Endothelial cell of umbilical vein (primary cell): ENCODE data around the gene RAB3GAP1. TPM values are rescaled to one million over a fixed set of nuclear protein-coding genes. Genes with fewer than 3 reads are reported as not detected.

Experiments
- BruUV-seq: library from RNA; stranded (reverse); fragments of 400-500 nt; replicated peaks from 2 replicates; lab custom pipeline; 2021; lab: Mats Ljungman, UMichigan
- CTCF ChIA-PET: fragments of 300-600, 350-600 bp; sonication (Branson Sonifier 250); formaldehyde crosslinking; loops from one replicate; lab custom pipeline; 2021; ENCODE audit warnings: antibody characterized with exemption, inconsistent platforms; lab: Charles Lee
- POLR2A ChIA-PET: fragments of 300-600, 350-600 bp; sonication (Branson Sonifier 250); formaldehyde crosslinking; loops from one replicate; lab custom pipeline; 2021; ENCODE audit warnings: antibody characterized with exemption, inconsistent platforms; lab: Charles Lee
- DNase-seq: peaks from one replicate; pipeline ENCODE4 v3.0.0-alpha.2; 2011; ENCODE audit warnings: low read depth, low spot score
- FAIRE-seq: peaks from 2 replicates; lab custom pipeline; 2011; peaks lifted over from hg19 to GRCh38; lab: Jason Lieb, UNC
- H2AFZ ChIP-seq: 2 replicates; pipeline ENCODE4 v1.6.0; 2012; ENCODE audit warnings: low read depth, low read length, control low read depth, inconsistent platforms
- H3K27ac ChIP-seq: 2 replicates; pipeline ENCODE4 v1.5.1; 2011; ENCODE audit warnings: low read depth, mild to moderate bottlenecking, control low read depth, low read length, moderate library complexity; ENCODE audit not compliant: insufficient read depth
- H3K27me3 ChIP-seq, 2 experiments: 2 replicates each; pipeline versions ENCODE4 v1.6.0 to v1.6.1; 2011; ENCODE audit warnings: low read length in 2 of 2, mixed read lengths in 1 of 2; ENCODE audit not compliant: control insufficient read depth in 2 of 2, insufficient read depth in 2 of 2
- H3K36me3 ChIP-seq, 2 experiments: 2 replicates in 1 of 2; 3 replicates in 1 of 2; pipeline ENCODE4 v1.5.1; 2011; ENCODE audit warnings: low read length in 2 of 2, mild to moderate bottlenecking in 1 of 2, moderate library complexity in 1 of 2; ENCODE audit not compliant: control insufficient read depth in 2 of 2, insufficient read depth in 2 of 2; ENCODE audit errors: extremely low read depth in 1 of 2
- H3K4me1 ChIP-seq: 3 replicates; pipeline ENCODE4 v1.5.1; 2011; ENCODE audit warnings: mild to moderate bottlenecking, low read length; ENCODE audit not compliant: control insufficient read depth, insufficient read depth; ENCODE audit errors: extremely low read depth
- H3K4me2 ChIP-seq: 2 replicates; pipeline ENCODE4 v1.6.1; 2011; ENCODE audit warnings: low read length, control low read depth, mixed read lengths; ENCODE audit not compliant: insufficient read depth
- H3K4me3 ChIP-seq, 3 experiments: fragments of 200-600 bp in 1 of 3; sonication (generic), shearing (Covaris generic) in 1 of 3; replicated peaks in 1 of 3; 2 replicates each; pipeline ENCODE4 v1.5.1; 2011 to 2016; ENCODE audit warnings: control low read depth in 3 of 3, low read length in 3 of 3, mild to moderate bottlenecking in 2 of 3, inconsistent platforms in 1 of 3, low read depth in 1 of 3, moderate library complexity in 1 of 3; ENCODE audit not compliant: insufficient read depth in 1 of 3
- H3K79me2 ChIP-seq: 2 replicates; pipeline ENCODE4 v1.6.0; 2012; ENCODE audit warnings: low read length, inconsistent platforms; ENCODE audit not compliant: control insufficient read depth, insufficient read depth
- H3K9ac ChIP-seq: replicated peaks from 2 replicates; pipeline ENCODE3; 2011; ENCODE audit warnings: low read length, control low read depth; ENCODE audit not compliant: insufficient read depth; ENCODE audit errors: extremely low read depth
- H3K9me1 ChIP-seq: replicated peaks from 3 replicates; pipeline ENCODE4 v1.6.0; 2011; ENCODE audit warnings: mild to moderate bottlenecking, low read length; ENCODE audit not compliant: control insufficient read depth, insufficient read depth; ENCODE audit errors: extremely low read depth
- H3K9me3 ChIP-seq: replicated peaks from 2 replicates; pipeline ENCODE4 v1.5.1; 2012; ENCODE audit warnings: low read length, inconsistent platforms; ENCODE audit not compliant: control insufficient read depth, insufficient read depth
- H4K20me1 ChIP-seq: replicated peaks from 2 replicates; pipeline ENCODE3; 2011; ENCODE audit warnings: mild to moderate bottlenecking, low read length; ENCODE audit not compliant: control insufficient read depth, insufficient read depth; ENCODE audit errors: extremely low read depth
- EZH2 ChIP-seq: IDR thresholded peaks from 2 replicates; pipeline ENCODE4 v1.6.1; 2012; ENCODE audit warnings: borderline replicate concordance, low read depth, mild to moderate bottlenecking, moderate library complexity, low read length, inconsistent platforms; ENCODE audit not compliant: severe bottlenecking
- FOS ChIP-seq: IDR thresholded peaks from 2 replicates; pipeline ENCODE4 v1.6.1; 2011; ENCODE audit warnings: mild to moderate bottlenecking, low read length, moderate library complexity, borderline replicate concordance; ENCODE audit not compliant: insufficient read depth
- GATA2 ChIP-seq: IDR thresholded peaks from 2 replicates; pipeline ENCODE4 v1.7.0; 2011; ENCODE audit warnings: low read depth, mild to moderate bottlenecking, moderate library complexity, mixed read lengths, low read length; ENCODE audit not compliant: insufficient read length, insufficient read depth
- JUN ChIP-seq: IDR thresholded peaks from 2 replicates; pipeline ENCODE4 v1.6.1; 2011; ENCODE audit warnings: borderline replicate concordance, low read depth; ENCODE audit not compliant: insufficient read length, insufficient read depth
- MAX ChIP-seq: IDR thresholded peaks from 2 replicates; pipeline ENCODE4 v1.6.1; 2011; ENCODE audit not compliant: insufficient read depth, insufficient read length
- MYC ChIP-seq: IDR thresholded peaks from one replicate; pipeline ENCODE4 v1.6.1; 2011; ENCODE audit warnings: mild to moderate bottlenecking, low read depth, low read length
- POLR2A ChIP-seq: IDR thresholded peaks from 2 replicates; pipeline ENCODE4 v1.6.1; 2012; ENCODE audit warnings: low read depth, mild to moderate bottlenecking, control low read depth, low read length
- POLR2AphosphoS5 ChIP-seq: IDR thresholded peaks from 2 replicates; pipeline ENCODE4 v1.6.1; 2012; ENCODE audit warnings: low read depth, mild to moderate bottlenecking, control low read depth, low read length, moderate library complexity; ENCODE audit not compliant: insufficient read depth
- dilution Hi-C: fragments of 300-500 bp; cut with MboI; formaldehyde crosslinking; loops from one replicate; pipeline ENCODE4 v1.15.0; 2019; ENCODE audit warnings: low sequenced_read_pairs; ENCODE audit not compliant: extremely low pct_ligation_motif_present
- intact Hi-C: fragments of 100-400 bp; cut with micrococcal nuclease; formaldehyde crosslinking; loops from one replicate; pipeline ENCODE4 v1.10.0; 2022
- polyA plus RNA-seq, 4 experiments: library from polyadenylated mRNA; depleted of rRNA in 3 of 4; stranded (reverse) in 3 of 4; unstranded in 1 of 4; fragments of >200 nt; gene quantifications; 2 replicates each; pipeline versions ENCODE4 v1.2.1 to v1.2.3, GENCODE V29; 2011 to 2012; ENCODE audit warnings: missing spikeins in 1 of 4
- total RNA-seq: library from RNA; stranded (reverse); gene quantifications from 2 replicates; pipeline ENCODE4 v1.2.3, GENCODE V29; 2021

RAB3GAP1 gene
- total and polyA plus RNA-seq, 2 donors (not counting 3 experiments of a cell fraction or from before 2014, with no cell fraction given): 14.9 to 39.5 TPM

DNA sequence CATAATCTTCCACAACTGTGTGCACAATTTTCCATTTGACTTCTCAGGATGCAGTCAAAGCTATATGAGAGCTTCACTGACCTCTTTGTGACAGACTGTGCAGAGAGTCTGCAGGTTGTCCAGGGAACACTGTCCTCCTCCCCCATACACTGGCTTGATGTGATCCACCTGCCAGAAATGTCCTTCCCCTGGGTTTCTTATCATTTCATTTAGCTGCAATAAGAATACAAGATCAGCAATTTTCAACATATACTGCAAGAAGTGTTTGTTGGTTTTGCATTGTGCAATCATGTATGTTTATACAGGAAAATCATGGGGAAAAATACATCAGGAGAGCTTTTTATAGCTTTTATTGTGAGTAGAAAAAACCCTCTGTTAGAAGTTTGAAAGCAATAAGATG, 150.7 kb downstream of the RAB3GAP1 start:
- Histone ChIP-seq H3K9me1 (no peaks in the 10 kb centered on the region), H3K27ac (no peak overlapping the region), H4K20me1 (no peaks in the 10 kb centered on the region), H3K4me1 (no peaks in the 10 kb centered on the region), H2AFZ (no peak overlapping the region), H3K27me3 (no peaks in the 10 kb centered on the region), H3K79me2 (no peaks in the 10 kb centered on the region), H3K4me3 (no peak overlapping the region), H3K4me2 (no peak overlapping the region), H3K9ac (no peak overlapping the region), H3K36me3 (no peaks in the 10 kb centered on the region), H3K9me3 (no peaks in the 10 kb centered on the region)
- ChIA-PET CTCF (interaction anchor here (0.7 to 1.1 kb wide), 2 partner anchors 11 to 589 kb away, joined by 3 read pairs; no protein-coding TSS in a partner anchor), POLR2A (no interaction called here)
- intact Hi-C loops (no loop called here), dilution Hi-C loops (no loop called here)
- no peak for FAIRE-seq
- no peak for DNase-seq
- no TSS peak for BruUV-seq
- TF ChIP-seq POLR2AphosphoS5: no peak
- no peak for TF ChIP-seq JUN
- no peak for TF ChIP-seq EZH2
- no peak for TF ChIP-seq MYC
- no peak for TF ChIP-seq GATA2

- Histone ChIP-seq H3K36me3 (no peaks in the 10 kb centered on the region), H3K27me3 (no peaks in the 10 kb centered on the region), H4K20me1 (no peaks in the 10 kb centered on the region), H3K4me2 (no peak overlapping the region), H2AFZ (no peak overlapping the region), H3K9ac (no peak overlapping the region), H3K9me3 (no peaks in the 10 kb centered on the region), H3K79me2 (no peaks in the 10 kb centered on the region), H3K4me3 (no peak overlapping the region), H3K9me1 (no peaks in the 10 kb centered on the region), H3K27ac (no peak overlapping the region), H3K4me1 (no peaks in the 10 kb centered on the region)
- ChIA-PET POLR2A (no interaction called here), CTCF (interaction anchor here (0.6 kb wide), 1 partner anchor 599 kb away, joined by 3 read pairs; no protein-coding TSS in a partner anchor)
- no TSS peak for BruUV-seq
- intact Hi-C loops (no loop called here), dilution Hi-C loops (no loop called here)
- FAIRE-seq (no peak), DNase-seq (no peak)
- no peak for TF ChIP-seq MYC
- TF ChIP-seq EZH2: no peak
- no peak for TF ChIP-seq JUN
- TF ChIP-seq POLR2AphosphoS5: no peak
- TF ChIP-seq FOS: no peak
- no peak for TF ChIP-seq GATA2
- TF ChIP-seq POLR2A: no peak
- TF ChIP-seq MAX: no peak
These were observed 151.9 kb downstream of the RAB3GAP1 start for GRCh38 chr2:135203944-135204343.
